Neural cell (in vitro differentiated cells): ENCODE measurements around the gene APMAP. TPM values are rescaled to one million over a fixed set of nuclear protein-coding genes. Genes with fewer than 3 reads are reported as not detected.

ENCODE experiments used
- H2AFZ ChIP-seq: fragments of 200-600, 300-800 bp; sonication (generic), shearing (Covaris generic); 2 replicates; pipeline ENCODE4 v1.6.0; 2014; ENCODE audit warnings: low read depth, mild to moderate bottlenecking, antibody characterized with exemption, low read length, moderate library complexity
- H3F3A ChIP-seq: fragments of 200-600 bp; shearing (Covaris generic); 2 replicates; pipeline ENCODE4 v1.6.1; 2016; ENCODE audit warnings: mild to moderate bottlenecking, moderate library complexity, mixed read lengths, antibody characterized with exemption, low read length; ENCODE audit not compliant: insufficient read depth, poor library complexity, severe bottlenecking
- H3K27ac ChIP-seq: fragments of 200-600, 300-800 bp; sonication (generic), shearing (Covaris generic); 2 replicates; pipeline ENCODE4 v1.5.1; 2014; ENCODE audit warnings: mild to moderate bottlenecking, low read length, moderate library complexity
- H3K27me3 ChIP-seq: fragments of 300-800, 200-600 bp; sonication (generic), shearing (Covaris generic); 2 replicates; pipeline ENCODE4 v1.6.0; 2014; ENCODE audit warnings: mild to moderate bottlenecking, low read depth, low read length, moderate library complexity; ENCODE audit not compliant: insufficient read depth
- H3K36me3 ChIP-seq: fragments of 300-800, 200-600 bp; sonication (generic), shearing (Covaris generic); 2 replicates; pipeline ENCODE4 v1.5.1; 2014; ENCODE audit warnings: mild to moderate bottlenecking, antibody characterized with exemption, low read length, moderate library complexity; ENCODE audit not compliant: insufficient read depth
- H3K4me2 ChIP-seq: fragments of 300-800, 200-600 bp; sonication (generic), shearing (Covaris generic); 2 replicates; pipeline ENCODE4 v1.6.0; 2014; ENCODE audit warnings: mild to moderate bottlenecking, low read length
- H3K4me3 ChIP-seq: fragments of 300-800, 200-600 bp; sonication (generic), shearing (Covaris generic); 2 replicates; pipeline ENCODE4 v1.5.1; 2014; ENCODE audit warnings: mild to moderate bottlenecking, low read length, moderate library complexity
- H3K79me2 ChIP-seq: fragments of 200-600 bp; shearing (Covaris generic); replicated peaks from 2 replicates; pipeline ENCODE4 v1.6.0; 2014; ENCODE audit warnings: mild to moderate bottlenecking, low read length, moderate library complexity; ENCODE audit not compliant: insufficient read depth
- H3K9ac ChIP-seq: fragments of 300-800, 200-600 bp; sonication (generic), shearing (Covaris generic); 2 replicates; pipeline ENCODE4 v1.6.1; 2016; ENCODE audit warnings: mild to moderate bottlenecking, low read length, mixed read lengths
- H3K9me2 ChIP-seq: fragments of 200-600 bp; shearing (Covaris generic); 2 replicates; pipeline ENCODE4 v1.6.1; 2016; ENCODE audit warnings: mild to moderate bottlenecking, low read length, mixed read lengths; ENCODE audit not compliant: insufficient read depth
- H3K9me3 ChIP-seq: fragments of 200-600, 300-800 bp; sonication (generic), shearing (Covaris generic); 2 replicates; pipeline ENCODE4 v1.6.1; 2016; ENCODE audit warnings: mild to moderate bottlenecking, mixed run types, low read length, moderate library complexity, mixed read lengths
- H4K20me1 ChIP-seq: fragments of 200-600 bp; shearing (Covaris generic); 2 replicates; pipeline ENCODE4 v1.6.1; 2016; ENCODE audit warnings: mild to moderate bottlenecking, mixed run types; ENCODE audit not compliant: insufficient read depth
- CTCF ChIP-seq: fragments of 450-650 bp; IDR thresholded peaks from 2 replicates; pipeline ENCODE4 v1.5.1; 2014; ENCODE audit warnings: antibody characterized with exemption, mild to moderate bottlenecking, moderate library complexity; ENCODE audit not compliant: poor library complexity, severe bottlenecking
- EP300 ChIP-seq: fragments of 450-650 bp; conservative IDR thresholded peaks from 2 replicates; pipeline ENCODE4 v1.6.1; 2014; ENCODE audit warnings: antibody characterized with exemption, mild to moderate bottlenecking, moderate library complexity; ENCODE audit not compliant: poor library complexity, severe bottlenecking
- EZH2 ChIP-seq: fragments of 200-600, 300-800 bp; shearing (Covaris generic), sonication (generic); IDR thresholded peaks from 2 replicates; pipeline ENCODE4 v1.6.1; 2014; ENCODE audit warnings: antibody characterized with exemption, low read length, borderline replicate concordance, mild to moderate bottlenecking; ENCODE audit not compliant: insufficient read depth, poor library complexity, severe bottlenecking
- MXI1 ChIP-seq: fragments of 450-650 bp; conservative IDR thresholded peaks from 2 replicates; pipeline ENCODE4 v1.6.1; 2014; ENCODE audit warnings: antibody characterized with exemption, mild to moderate bottlenecking; ENCODE audit not compliant: poor library complexity, severe bottlenecking
- POLR2AphosphoS5 ChIP-seq: IDR thresholded peaks from 2 replicates; pipeline ENCODE4 v1.6.1; 2012
- RAD21 ChIP-seq: fragments of 450-650 bp; conservative IDR thresholded peaks from 2 replicates; pipeline ENCODE4 v1.6.1; 2014; ENCODE audit warnings: antibody characterized with exemption, mild to moderate bottlenecking, moderate library complexity
- REST ChIP-seq: IDR thresholded peaks from 2 replicates; pipeline ENCODE4 v1.6.1; 2012; ENCODE audit warnings: borderline replicate concordance
- SMC3 ChIP-seq: fragments of 450-650 bp; conservative IDR thresholded peaks from 2 replicates; pipeline ENCODE4 v1.6.1; 2014; ENCODE audit warnings: antibody characterized with exemption, mild to moderate bottlenecking, moderate library complexity; ENCODE audit not compliant: poor library complexity
- TAF1 ChIP-seq: IDR thresholded peaks from 2 replicates; pipeline ENCODE4 v1.6.1; 2012; ENCODE audit warnings: low read depth
- polyA plus RNA-seq: library from polyadenylated mRNA; depleted of rRNA; stranded (reverse); fragments of >200 nt; gene quantifications from 2 replicates; pipeline ENCODE4 v1.2.3, GENCODE V29; 2014

The APMAP gene
- polyA plus RNA-seq, 1 donor from 2014 or later = 140 TPM

- H3K9ac ChIP-seq = no peak overlapping the region
These were observed 15.1 kb upstream of the APMAP start for GRCh38 chr20:25007491-25008305.

More at GRCh38 chr20:25007491-25008305, 15.1 kb upstream of the APMAP start:
- Histone ChIP-seq H3K27ac (no peak overlapping the region), H3K79me2 (no peaks in the 10 kb centered on the region), H3K9me3 (no peaks in the 10 kb centered on the region), H2AFZ (no peak overlapping the region), H3K27me3 (no peaks in the 10 kb centered on the region), H3K4me2 (no peak overlapping the region), H3K36me3 (no peaks in the 10 kb centered on the region), H3K4me3 (no peak overlapping the region), H3F3A (no peaks in the 10 kb centered on the region), H3K9me2 (no peaks in the 10 kb centered on the region), H4K20me1 (no peaks in the 10 kb centered on the region)
- TF ChIP-seq CTCF (no peak), MXI1 (no peak), SMC3 (no peak), TAF1 (no peak), POLR2AphosphoS5 (no peak), REST (no peak), RAD21 (no peak), EP300 (no peak), EZH2 (no peak)
